ENCODE measurements around the gene INAVA. TPM values are rescaled to one million over a fixed set of nuclear protein-coding genes. Genes with fewer than 3 reads are reported as not detected.

The INAVA gene
- total and polyA plus RNA-seq, 4 donors: 0.19 to 3.1 (median 0.50) TPM

GRCh38 chr1:200895443-200895789 lies 716 bp downstream of the INAVA start:
- Histone ChIP-seq H3K4me3 (ENCODE audit: low read depth in 1 of 3, low read length in 3 of 3) (no peak overlapping the region), H3K36me3 (ENCODE audit: control insufficient read depth in 4 of 4, insufficient read depth in 3 of 4, low read depth in 1 of 4, low read length in 3 of 4) (no peaks in the 10 kb centered on the region), H3K27ac (ENCODE audit: low read depth in 1 of 2, low read length in 2 of 2) (no peak overlapping the region), H3K27me3 (ENCODE audit: control insufficient read depth in 4 of 4, insufficient read depth in 4 of 4, low read length in 3 of 4) (no peaks in the 10 kb centered on the region), H3K4me1 (ENCODE audit: control insufficient read depth in 4 of 4, insufficient read depth in 4 of 4, low read length in 3 of 4) (peaks cover 3 to 20% (median 16%) of the 10 kb centered on the region in 4 donors), H3K9ac (ENCODE audit: low read depth in 1 of 2, low read length in 2 of 2) (no peak overlapping the region), H3K9me3 (ENCODE audit: control insufficient read depth in 4 of 4, low read length in 3 of 4) (no peaks in the 10 kb centered on the region)
- WGBS: 75% methylated on average over 8 of the region's 8 CpGs
- DNase-seq (ENCODE audit: low spot score): no peak
- TF ChIP-seq HNF4A (conservative IDR thresholded peaks at IDR 0.05): no peak
- no peak for TF ChIP-seq REST (IDR thresholded peaks at IDR 0.05)
- TF ChIP-seq, protein P1, sequence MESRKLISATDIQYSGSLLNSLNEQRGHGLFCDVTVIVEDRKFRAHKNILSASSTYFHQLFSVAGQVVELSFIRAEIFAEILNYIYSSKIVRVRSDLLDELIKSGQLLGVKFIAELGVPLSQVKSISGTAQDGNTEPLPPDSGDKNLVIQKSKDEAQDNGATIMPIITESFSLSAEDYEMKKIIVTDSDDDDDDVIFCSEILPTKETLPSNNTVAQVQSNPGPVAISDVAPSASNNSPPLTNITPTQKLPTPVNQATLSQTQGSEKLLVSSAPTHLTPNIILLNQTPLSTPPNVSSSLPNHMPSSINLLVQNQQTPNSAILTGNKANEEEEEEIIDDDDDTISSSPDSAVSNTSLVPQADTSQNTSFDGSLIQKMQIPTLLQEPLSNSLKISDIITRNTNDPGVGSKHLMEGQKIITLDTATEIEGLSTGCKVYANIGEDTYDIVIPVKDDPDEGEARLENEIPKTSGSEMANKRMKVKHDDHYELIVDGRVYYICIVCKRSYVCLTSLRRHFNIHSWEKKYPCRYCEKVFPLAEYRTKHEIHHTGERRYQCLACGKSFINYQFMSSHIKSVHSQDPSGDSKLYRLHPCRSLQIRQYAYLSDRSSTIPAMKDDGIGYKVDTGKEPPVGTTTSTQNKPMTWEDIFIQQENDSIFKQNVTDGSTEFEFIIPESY (IDR thresholded peaks at IDR 0.05): no peak
- no peak for TF ChIP-seq JUND (IDR thresholded peaks at IDR 0.05)
- TF ChIP-seq TAF1 (conservative IDR thresholded peaks at IDR 0.05): no peak
- TF ChIP-seq CTCF (IDR thresholded peaks at IDR 0.05; ENCODE audit: low read depth, low read length, missing input control): no peak
- no peak for TF ChIP-seq RAD21 (IDR thresholded peaks at IDR 0.05)

- no peak for DNase-seq (ENCODE audit: low spot score)
- no peaks in the 10 kb centered on the region for H3K27me3 ChIP-seq (ENCODE audit: control insufficient read depth in 4 of 4, insufficient read depth in 4 of 4, low read length in 3 of 4)
- no peak overlapping the region for H3K27ac ChIP-seq (ENCODE audit: low read depth in 1 of 2, low read length in 2 of 2)
- no peak overlapping the region for H3K9ac ChIP-seq (ENCODE audit: low read depth in 1 of 2, low read length in 2 of 2)
- no peaks in the 10 kb centered on the region for H3K9me3 ChIP-seq (ENCODE audit: control insufficient read depth in 4 of 4, low read length in 3 of 4)
- no peaks in the 10 kb centered on the region for H3K36me3 ChIP-seq (ENCODE audit: control insufficient read depth in 4 of 4, insufficient read depth in 3 of 4, low read depth in 1 of 4, low read length in 3 of 4)
- H3K4me3 ChIP-seq (ENCODE audit: low read depth in 1 of 3, low read length in 3 of 3): no peak overlapping the region
- TF ChIP-seq EGR1 (IDR thresholded peaks at IDR 0.05; ENCODE audit: low read depth in 2 of 2) (no peak), RAD21 (IDR thresholded peaks at IDR 0.05) (no peak), CTCF (IDR thresholded peaks at IDR 0.05; ENCODE audit: low read depth, low read length, missing input control) (no peak), HNF4A (conservative IDR thresholded peaks at IDR 0.05) (no peak), JUND (IDR thresholded peaks at IDR 0.05) (no peak), TAF1 (conservative IDR thresholded peaks at IDR 0.05) (no peak), GABPA (IDR thresholded peaks at IDR 0.05 in 1 of 2, conservative IDR thresholded peaks at IDR 0.05 in 1 of 2) (no peak)
- TF ChIP-seq, protein P2, sequence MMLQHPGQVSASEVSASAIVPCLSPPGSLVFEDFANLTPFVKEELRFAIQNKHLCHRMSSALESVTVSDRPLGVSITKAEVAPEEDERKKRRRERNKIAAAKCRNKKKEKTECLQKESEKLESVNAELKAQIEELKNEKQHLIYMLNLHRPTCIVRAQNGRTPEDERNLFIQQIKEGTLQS (IDR thresholded peaks at IDR 0.05): no peak
- TF ChIP-seq, protein P1 (IDR thresholded peaks at IDR 0.05): no peak
- peaks cover 3 to 20% (median 15%) of the 10 kb centered on the region in 4 donors for H3K4me1 ChIP-seq (ENCODE audit: control insufficient read depth in 4 of 4, insufficient read depth in 4 of 4, low read length in 3 of 4)
- 72% methylated on average over 9 of the region's 9 CpGs for WGBS
Measured at GRCh38 chr1:200895801-200896530, 1.3 kb downstream of the INAVA start.

All from liver (tissue), 9 donors.